Effector memory CD8-positive, alpha-beta T cell (primary cell): ENCODE measurements around the gene PER2.

Source experiments
- ATAC-seq: fragments of 150-1000 bp; cut with Tn5 transposase; replicated peaks from 2 replicates; pipeline ENCODE4 v1.10.0; 2021; ENCODE audit warnings: mild to moderate bottlenecking, moderate library complexity
- DNase-seq, 3 experiments: peaks; one replicate each; pipeline ENCODE4 v3.0.0; 2021
- H3K27ac Mint-ChIP-seq, 2 donors: one replicate each; pipeline ENCODE4 v1.8.0; 2022; ENCODE audit warnings: mild to moderate bottlenecking in 2 of 2, mixed read lengths in 2 of 2, moderate library complexity in 2 of 2
- H3K27me3 Mint-ChIP-seq, 2 donors: one replicate each; pipeline ENCODE4 v1.8.0; 2022; ENCODE audit warnings: mixed read lengths in 2 of 2
- H3K36me3 Mint-ChIP-seq: one replicate; pipeline ENCODE4 v1.8.0; 2022; ENCODE audit warnings: mild to moderate bottlenecking, moderate library complexity, mixed read lengths; ENCODE audit not compliant: insufficient read depth
- H3K4me1 Mint-ChIP-seq, 2 donors: one replicate each; pipeline ENCODE4 v1.8.0; 2022; ENCODE audit warnings: low read depth in 2 of 2, mixed read lengths in 2 of 2
- H3K4me3 Mint-ChIP-seq, 2 donors: one replicate each; pipeline ENCODE4 v1.8.0; 2022; ENCODE audit warnings: mild to moderate bottlenecking in 2 of 2, mixed read lengths in 2 of 2, moderate library complexity in 2 of 2
- H3K9me3 Mint-ChIP-seq, 2 donors: one replicate each; pipeline ENCODE4 v1.8.0; 2022; ENCODE audit warnings: mixed read lengths in 2 of 2

PER2 gene

DNA sequence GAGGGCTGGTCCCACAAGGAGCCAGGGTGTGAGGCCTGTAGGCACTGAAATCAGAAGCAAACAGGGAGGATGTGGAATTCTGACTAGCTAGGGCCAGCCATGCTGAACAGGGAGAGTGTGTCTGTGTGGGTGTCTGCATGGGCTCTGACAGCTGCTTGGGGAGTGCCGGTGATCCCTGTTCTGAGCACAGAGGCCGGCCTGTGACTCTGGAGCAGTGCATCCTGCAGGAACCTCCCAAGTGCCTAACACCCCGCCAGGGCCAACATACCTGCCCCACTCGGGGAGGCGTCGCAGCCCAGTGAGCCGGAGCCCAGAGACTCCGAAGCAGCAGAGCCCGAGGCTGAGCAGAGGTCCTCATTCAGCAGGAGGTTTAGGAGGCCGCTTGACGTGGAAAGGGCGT, 37.1 kb downstream of the PER2 start:
- Mint-ChIP-seq H3K9me3 (no peaks in the 10 kb centered on the region), H3K36me3 (peaks cover 22% of the 10 kb centered on the region), H3K27ac (no peak overlapping the region), H3K27me3 (no peaks in the 10 kb centered on the region), H3K4me3 (no peak overlapping the region), H3K4me1 (peaks cover 0 to 2% of the 10 kb centered on the region in 2 donors)
- DNase-seq (no peak), ATAC-seq (no peak)

- ATAC-seq (no peak), DNase-seq (no peak)
- H3K27me3 Mint-ChIP-seq, result no peaks in the 10 kb centered on the region
- peaks cover 0 to 2% of the 10 kb centered on the region in 2 donors for H3K4me1 Mint-ChIP-seq
- H3K4me3 Mint-ChIP-seq, result no peak overlapping the region
- H3K9me3 Mint-ChIP-seq, result no peaks in the 10 kb centered on the region
- peaks cover 27% of the 10 kb centered on the region for H3K36me3 Mint-ChIP-seq
- no peak overlapping the region for H3K27ac Mint-ChIP-seq
Measured at GRCh38 chr2:238250896-238251295, 37.5 kb downstream of the PER2 start.

DNA sequence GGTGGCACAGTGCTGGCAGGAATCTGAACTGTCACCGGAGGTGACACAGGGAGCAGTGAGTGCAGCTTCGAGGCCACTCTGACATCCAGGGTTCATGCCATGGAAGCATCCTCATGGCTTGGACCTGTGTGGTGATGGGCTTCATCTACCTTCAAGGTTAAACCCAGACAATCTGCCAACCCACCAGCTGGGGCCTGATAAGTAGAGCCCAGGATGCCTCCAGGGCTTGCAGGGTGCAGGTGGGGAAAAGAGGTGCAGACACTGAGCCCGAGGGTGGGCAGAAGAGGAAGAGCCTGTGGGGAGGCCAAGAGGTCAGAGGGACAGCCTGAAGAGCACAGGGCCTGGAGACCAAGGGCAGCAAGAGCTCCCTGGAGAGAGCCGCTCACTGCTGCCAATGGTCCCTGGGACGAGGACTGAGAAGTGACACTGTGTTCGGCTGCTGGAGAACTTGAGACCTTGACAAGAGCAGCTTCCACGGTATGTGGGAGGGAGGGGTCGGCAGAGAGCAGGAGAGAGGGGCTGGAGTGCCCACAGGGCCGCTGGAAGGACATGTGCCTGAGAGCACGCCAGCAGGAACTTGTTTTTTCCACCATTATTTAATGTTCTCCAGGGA, 40.5 kb downstream of the PER2 start:
- H3K9me3 Mint-ChIP-seq, result no peaks in the 10 kb centered on the region
- peaks cover 0 to 2% of the 10 kb centered on the region in 2 donors for H3K4me1 Mint-ChIP-seq
- peaks cover 24% of the 10 kb centered on the region for H3K36me3 Mint-ChIP-seq
- no peaks in the 10 kb centered on the region for H3K27me3 Mint-ChIP-seq
- DNase-seq (no peak), ATAC-seq (no peak)
- peak overlapping the region; percentile 31 to 60 for H3K27ac Mint-ChIP-seq
- H3K4me3 Mint-ChIP-seq, result no peak overlapping the region

- Mint-ChIP-seq H3K27me3 (no peaks in the 10 kb centered on the region), H3K4me1 (peaks cover 0 to 2% of the 10 kb centered on the region in 2 donors), H3K36me3 (peaks cover 22% of the 10 kb centered on the region), H3K9me3 (no peaks in the 10 kb centered on the region), H3K4me3 (no peak overlapping the region), H3K27ac (peak overlapping the region in 1 of 2 donors; percentile 60)
- DNase-seq (no peak), ATAC-seq (no peak)
Measured at GRCh38 chr2:238247002-238247822, 41.2 kb downstream of the PER2 start.

GRCh38 chr2:238244151-238244550, 44.3 kb downstream of the PER2 start:
- H3K4me3 Mint-ChIP-seq, result no peak overlapping the region
- H3K27ac Mint-ChIP-seq, result no peak overlapping the region
- ATAC-seq (no peak), DNase-seq (no peak)
- H3K9me3 Mint-ChIP-seq, result no peaks in the 10 kb centered on the region
- no peaks in the 10 kb centered on the region for H3K27me3 Mint-ChIP-seq
- H3K4me1 Mint-ChIP-seq, result peaks cover 7 to 9% of the 10 kb centered on the region in 2 donors
- H3K36me3 Mint-ChIP-seq, result peaks cover 19% of the 10 kb centered on the region

GRCh38 chr2:238243496-238244076, 44.8 kb downstream of the PER2 start:
- H3K27ac Mint-ChIP-seq, result no peak overlapping the region
- H3K9me3 Mint-ChIP-seq, result no peaks in the 10 kb centered on the region
- DNase-seq (no peak), ATAC-seq (no peak)
- H3K27me3 Mint-ChIP-seq, result no peaks in the 10 kb centered on the region
- peaks cover 19% of the 10 kb centered on the region for H3K36me3 Mint-ChIP-seq
- H3K4me3 Mint-ChIP-seq, result no peak overlapping the region
- peaks cover 7 to 9% of the 10 kb centered on the region in 2 donors for H3K4me1 Mint-ChIP-seq

GRCh38 chr2:238242731-238243495, 45.5 kb downstream of the PER2 start:
- H3K36me3 Mint-ChIP-seq, result peaks cover 19% of the 10 kb centered on the region
- DNase-seq (no peak), ATAC-seq (no peak)
- no peaks in the 10 kb centered on the region for H3K27me3 Mint-ChIP-seq
- no peak overlapping the region for H3K27ac Mint-ChIP-seq
- no peak overlapping the region for H3K4me3 Mint-ChIP-seq
- H3K4me1 Mint-ChIP-seq, result peaks cover 7 to 9% of the 10 kb centered on the region in 2 donors
- H3K9me3 Mint-ChIP-seq, result no peaks in the 10 kb centered on the region

- no peaks in the 10 kb centered on the region for H3K27me3 Mint-ChIP-seq
- peaks cover 7 to 9% of the 10 kb centered on the region in 2 donors for H3K4me1 Mint-ChIP-seq
- H3K27ac Mint-ChIP-seq, result peak overlapping the region in 1 of 2 donors; percentile 42
- H3K4me3 Mint-ChIP-seq, result peak overlapping the region; percentile 84 to 92
- peaks cover 19% of the 10 kb centered on the region for H3K36me3 Mint-ChIP-seq
- no peaks in the 10 kb centered on the region for H3K9me3 Mint-ChIP-seq
- no peak for DNase-seq
- ATAC-seq, result no peak
Measured at GRCh38 chr2:238241970-238242369, 46.4 kb downstream of the PER2 start.

DNA sequence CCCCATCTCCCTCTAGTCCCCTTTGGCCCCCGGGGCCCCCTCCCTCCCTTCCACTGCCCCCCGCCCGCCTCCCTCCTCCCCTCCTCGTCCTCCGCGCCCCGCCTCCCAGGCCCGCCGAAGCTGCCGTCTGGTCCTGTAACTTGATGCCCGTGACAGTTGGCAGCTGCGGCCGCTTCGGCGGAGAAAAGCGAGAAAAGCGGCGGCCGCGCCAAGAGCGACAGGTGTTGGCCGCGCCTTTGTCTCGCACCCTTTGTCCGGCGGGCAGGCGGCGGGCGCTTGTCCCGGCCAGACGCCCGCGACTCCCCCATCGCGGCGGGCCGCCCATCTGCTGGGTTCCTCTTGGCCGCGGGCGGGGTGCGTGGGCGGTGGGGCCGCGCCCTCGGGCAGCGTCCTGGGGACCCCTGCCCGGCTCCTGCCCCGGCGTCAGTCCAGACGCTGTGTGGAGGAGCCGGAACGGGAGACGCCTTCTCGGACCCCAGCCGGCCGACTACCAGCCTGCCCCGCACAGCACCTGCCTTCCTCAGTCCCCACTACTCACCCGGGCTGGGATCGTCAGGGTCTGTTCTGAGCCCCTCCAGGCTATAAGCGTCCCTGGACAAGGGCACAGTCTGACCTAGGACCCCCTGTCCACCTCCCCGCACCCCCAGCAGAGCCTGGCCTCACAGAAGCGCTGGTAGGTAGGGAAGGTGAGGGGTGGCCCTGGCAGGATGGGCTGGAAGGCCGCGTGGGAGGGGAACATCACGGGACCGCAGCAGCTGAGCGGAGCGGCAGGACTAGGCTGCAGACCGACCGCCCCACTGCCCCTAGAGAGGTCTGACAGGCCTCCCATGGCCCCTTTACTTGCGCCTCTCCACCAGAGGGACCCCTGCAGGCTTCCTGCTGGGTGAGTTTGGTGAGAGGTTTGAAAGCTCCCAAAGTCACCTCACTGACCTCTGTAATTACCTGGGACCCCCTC, 47.4 kb downstream of the PER2 start:
- H3K9me3 Mint-ChIP-seq, result no peaks in the 10 kb centered on the region
- peak overlapping the region; percentile 84 to 92 for H3K4me3 Mint-ChIP-seq
- H3K36me3 Mint-ChIP-seq, result peaks cover 14% of the 10 kb centered on the region
- peak overlapping the region in 1 of 2 donors; percentile 42 for H3K27ac Mint-ChIP-seq
- peaks cover under 1 to 9% of the 10 kb centered on the region in 2 donors for H3K27me3 Mint-ChIP-seq
- DNase-seq (no peak), ATAC-seq (no peak)
- peaks cover 7 to 9% of the 10 kb centered on the region in 2 donors for H3K4me1 Mint-ChIP-seq

DNA sequence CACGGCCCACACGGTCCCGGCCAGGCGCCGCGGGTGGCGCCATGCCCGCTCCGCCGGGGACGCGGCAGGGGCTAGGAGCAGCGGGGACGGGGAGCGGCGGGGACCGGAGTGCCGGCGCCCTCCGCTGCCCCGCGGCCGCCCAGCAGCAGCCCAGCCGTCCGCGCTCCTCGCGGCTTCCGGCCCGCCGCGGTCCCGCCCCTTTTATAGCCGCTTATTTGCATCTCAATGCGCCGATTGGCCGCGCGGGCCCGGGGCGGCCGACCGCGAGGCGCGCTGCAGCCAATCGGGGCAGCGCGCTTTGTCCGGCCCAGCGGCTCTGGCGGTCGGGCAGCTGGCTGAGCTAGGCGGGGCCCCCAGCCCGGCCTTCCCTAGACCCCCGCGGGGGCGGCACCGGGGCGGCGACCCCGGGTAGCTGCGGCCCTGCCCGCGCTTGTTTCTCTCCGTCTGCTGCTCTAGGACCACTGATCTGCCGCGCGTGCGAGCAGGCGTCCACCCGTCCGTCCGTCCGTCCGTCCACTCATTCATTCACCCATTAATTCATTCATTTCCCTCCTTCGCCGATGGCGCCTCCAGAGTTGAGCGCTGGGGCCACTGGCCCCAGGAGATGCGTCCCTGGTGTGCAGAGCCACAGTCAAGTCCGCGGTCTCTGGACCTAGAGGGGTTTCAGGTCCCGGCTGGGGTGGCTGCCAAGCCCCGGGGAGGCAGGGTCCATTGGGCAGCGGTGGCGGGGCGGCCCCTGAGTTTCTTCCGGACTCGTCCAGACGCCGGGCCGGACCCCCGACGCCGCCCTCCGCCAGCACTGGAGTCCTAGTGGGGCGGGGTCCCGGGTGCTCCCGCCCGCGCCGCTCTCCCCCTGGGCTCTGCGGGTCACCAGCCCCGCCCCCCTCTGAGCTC, 48.3 kb downstream of the PER2 start, which contains the start of gene HES6:
Gene HES6 (minus strand): TSS at position 176 of the 894 bp plus-strand sequence. CDS start 133 bp downstream, at position 43.
- H3K27me3 Mint-ChIP-seq, result peaks cover 9 to 18% of the 10 kb centered on the region in 2 donors
- peaks cover 5% of the 10 kb centered on the region for H3K36me3 Mint-ChIP-seq
- H3K4me3 Mint-ChIP-seq, result peak within 1 kb of the TSS; percentile 84 to 92
- peak within 1 kb of the TSS in 1 of 2 donors; percentile 88 for H3K27ac Mint-ChIP-seq
- H3K4me1 Mint-ChIP-seq, result peaks cover 7 to 9% of the 10 kb centered on the region in 2 donors
- ATAC-seq (peak; percentile 86), DNase-seq (peak; percentile 63 to 73 (median 69))
- H3K9me3 Mint-ChIP-seq, result no peaks in the 10 kb centered on the region

DNA sequence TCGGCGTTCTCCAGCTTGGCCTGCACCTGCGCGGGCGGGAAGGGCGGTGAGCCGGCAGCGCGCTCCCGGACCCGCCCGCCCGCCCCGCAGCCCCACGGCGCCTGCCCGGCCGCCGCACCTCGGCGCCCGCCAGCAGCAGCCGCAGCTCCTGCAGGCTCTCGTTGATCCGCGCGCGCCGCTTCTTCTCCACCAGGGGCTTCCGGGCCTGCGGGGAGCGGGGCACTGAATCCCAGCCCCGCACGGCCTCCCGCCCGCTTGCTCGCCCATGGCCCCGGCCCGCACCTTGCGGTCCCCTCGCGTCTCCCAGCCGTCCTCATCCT, 48.9 kb downstream of the PER2 start:
- H3K4me3 Mint-ChIP-seq, result peak overlapping the region; percentile 42 to 92
- H3K36me3 Mint-ChIP-seq, result peaks cover 3% of the 10 kb centered on the region
- no peak overlapping the region for H3K27ac Mint-ChIP-seq
- no peaks in the 10 kb centered on the region for H3K9me3 Mint-ChIP-seq
- DNase-seq, result peak in 2 of 3 experiments; percentile 24 to 29
- H3K27me3 Mint-ChIP-seq, result peaks cover 14 to 22% of the 10 kb centered on the region in 2 donors
- peaks cover 7 to 9% of the 10 kb centered on the region in 2 donors for H3K4me1 Mint-ChIP-seq
- ATAC-seq, result peak; percentile 37
